Ovary (tissue), 3 donors: Measurements from ENCODE around the gene FBXO39.

Experiments
- EP300 ChIP-seq: sonication (generic); formaldehyde crosslinking; IDR thresholded peaks from one replicate; pipeline ENCODE4 v1.6.1; 2017; ENCODE audit warnings: antibody characterized with exemption
- TF ChIP-seq, protein P1 (sequence below), 3 donors: fragments of 450-650 bp in 2 of 3; fragments of 200-600 bp in 1 of 3; IDR thresholded peaks; one replicate each; pipeline versions ENCODE4 v1.5.1 to v1.8.0; 2016 to 2022; ENCODE audit warnings: antibody characterized with exemption in 3 of 3, mild to moderate bottlenecking in 1 of 3
- donor health status: DM: no; HTN: no; CAD: no.

DNA sequence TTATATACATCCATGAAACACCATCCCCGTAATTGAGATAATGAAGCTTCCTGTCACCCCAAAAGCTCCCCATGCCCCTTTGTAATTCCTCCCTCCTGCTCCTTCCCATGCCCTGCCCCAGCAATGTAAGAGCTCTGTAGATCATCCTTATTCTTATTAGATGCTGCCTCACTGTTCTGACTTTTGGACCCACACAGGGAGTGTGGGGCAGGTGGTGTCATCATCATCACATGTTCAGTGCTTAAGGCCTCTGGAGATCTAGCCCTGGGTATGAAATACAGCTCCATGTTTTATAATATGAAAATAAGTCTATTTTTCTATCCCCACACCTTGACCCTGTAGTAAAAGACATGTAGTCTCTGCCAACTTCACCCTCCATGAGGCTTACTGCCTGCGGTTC lies 18.3 kb upstream of the FBXO39 start:
- TF ChIP-seq, protein P1, sequence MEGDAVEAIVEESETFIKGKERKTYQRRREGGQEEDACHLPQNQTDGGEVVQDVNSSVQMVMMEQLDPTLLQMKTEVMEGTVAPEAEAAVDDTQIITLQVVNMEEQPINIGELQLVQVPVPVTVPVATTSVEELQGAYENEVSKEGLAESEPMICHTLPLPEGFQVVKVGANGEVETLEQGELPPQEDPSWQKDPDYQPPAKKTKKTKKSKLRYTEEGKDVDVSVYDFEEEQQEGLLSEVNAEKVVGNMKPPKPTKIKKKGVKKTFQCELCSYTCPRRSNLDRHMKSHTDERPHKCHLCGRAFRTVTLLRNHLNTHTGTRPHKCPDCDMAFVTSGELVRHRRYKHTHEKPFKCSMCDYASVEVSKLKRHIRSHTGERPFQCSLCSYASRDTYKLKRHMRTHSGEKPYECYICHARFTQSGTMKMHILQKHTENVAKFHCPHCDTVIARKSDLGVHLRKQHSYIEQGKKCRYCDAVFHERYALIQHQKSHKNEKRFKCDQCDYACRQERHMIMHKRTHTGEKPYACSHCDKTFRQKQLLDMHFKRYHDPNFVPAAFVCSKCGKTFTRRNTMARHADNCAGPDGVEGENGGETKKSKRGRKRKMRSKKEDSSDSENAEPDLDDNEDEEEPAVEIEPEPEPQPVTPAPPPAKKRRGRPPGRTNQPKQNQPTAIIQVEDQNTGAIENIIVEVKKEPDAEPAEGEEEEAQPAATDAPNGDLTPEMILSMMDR (IDR thresholded peaks at IDR 0.05) = no peak
- no peak for TF ChIP-seq EP300
